RKO (cell line): ENCODE data around the gene NAIP.
"Not testable (repeated sequence)": the region's sequence is repeated elsewhere in the genome, so short reads cannot be mapped to it uniquely, and the experiment has no call there.

ENCODE experiments used
- DNase-seq: peaks from one replicate; pipeline ENCODE4 v3.0.0-alpha.2; 2016; ENCODE audit warnings: low spot score

NAIP gene, protein sequence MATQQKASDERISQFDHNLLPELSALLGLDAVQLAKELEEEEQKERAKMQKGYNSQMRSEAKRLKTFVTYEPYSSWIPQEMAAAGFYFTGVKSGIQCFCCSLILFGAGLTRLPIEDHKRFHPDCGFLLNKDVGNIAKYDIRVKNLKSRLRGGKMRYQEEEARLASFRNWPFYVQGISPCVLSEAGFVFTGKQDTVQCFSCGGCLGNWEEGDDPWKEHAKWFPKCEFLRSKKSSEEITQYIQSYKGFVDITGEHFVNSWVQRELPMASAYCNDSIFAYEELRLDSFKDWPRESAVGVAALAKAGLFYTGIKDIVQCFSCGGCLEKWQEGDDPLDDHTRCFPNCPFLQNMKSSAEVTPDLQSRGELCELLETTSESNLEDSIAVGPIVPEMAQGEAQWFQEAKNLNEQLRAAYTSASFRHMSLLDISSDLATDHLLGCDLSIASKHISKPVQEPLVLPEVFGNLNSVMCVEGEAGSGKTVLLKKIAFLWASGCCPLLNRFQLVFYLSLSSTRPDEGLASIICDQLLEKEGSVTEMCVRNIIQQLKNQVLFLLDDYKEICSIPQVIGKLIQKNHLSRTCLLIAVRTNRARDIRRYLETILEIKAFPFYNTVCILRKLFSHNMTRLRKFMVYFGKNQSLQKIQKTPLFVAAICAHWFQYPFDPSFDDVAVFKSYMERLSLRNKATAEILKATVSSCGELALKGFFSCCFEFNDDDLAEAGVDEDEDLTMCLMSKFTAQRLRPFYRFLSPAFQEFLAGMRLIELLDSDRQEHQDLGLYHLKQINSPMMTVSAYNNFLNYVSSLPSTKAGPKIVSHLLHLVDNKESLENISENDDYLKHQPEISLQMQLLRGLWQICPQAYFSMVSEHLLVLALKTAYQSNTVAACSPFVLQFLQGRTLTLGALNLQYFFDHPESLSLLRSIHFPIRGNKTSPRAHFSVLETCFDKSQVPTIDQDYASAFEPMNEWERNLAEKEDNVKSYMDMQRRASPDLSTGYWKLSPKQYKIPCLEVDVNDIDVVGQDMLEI (N-terminal part only)

DNA sequence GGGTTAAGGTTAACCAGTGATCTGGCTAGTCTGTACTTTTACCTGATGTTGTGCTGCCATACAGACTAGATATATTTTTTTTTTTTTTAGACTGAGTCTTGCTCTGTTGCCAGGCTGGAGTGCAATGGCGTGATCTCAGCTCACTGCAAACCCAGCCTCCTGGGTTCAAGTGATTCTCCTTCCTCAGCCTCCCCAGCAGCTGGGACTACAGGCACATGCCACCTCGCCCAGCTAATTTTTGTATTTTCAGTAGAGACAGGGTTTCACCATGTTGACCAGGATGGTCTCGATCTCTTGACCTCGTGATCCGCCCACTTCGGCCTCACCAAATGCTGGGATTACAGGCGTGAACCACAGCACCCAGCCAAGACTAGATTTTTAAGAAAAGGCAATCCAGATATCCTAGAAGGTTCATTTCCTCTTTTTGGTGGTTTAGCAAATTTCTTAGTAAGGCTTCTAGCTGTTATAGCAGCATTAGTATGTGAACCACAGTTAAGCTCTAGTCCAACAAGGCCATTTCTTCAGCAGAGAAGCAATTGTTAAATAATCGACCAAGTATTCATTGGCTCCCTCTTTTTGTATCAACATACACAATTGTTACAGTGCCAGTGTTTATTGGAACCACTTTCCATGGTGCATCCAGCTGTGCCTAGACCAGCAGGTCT lies at the start of gene NAIP:
Gene NAIP, minus strand, starts transcription at position 51 of the 665 bp plus-strand sequence. CDS start 12,424 bp downstream, outside the sequence.
- not testable (repeated sequence) for DNase-seq

DNA sequence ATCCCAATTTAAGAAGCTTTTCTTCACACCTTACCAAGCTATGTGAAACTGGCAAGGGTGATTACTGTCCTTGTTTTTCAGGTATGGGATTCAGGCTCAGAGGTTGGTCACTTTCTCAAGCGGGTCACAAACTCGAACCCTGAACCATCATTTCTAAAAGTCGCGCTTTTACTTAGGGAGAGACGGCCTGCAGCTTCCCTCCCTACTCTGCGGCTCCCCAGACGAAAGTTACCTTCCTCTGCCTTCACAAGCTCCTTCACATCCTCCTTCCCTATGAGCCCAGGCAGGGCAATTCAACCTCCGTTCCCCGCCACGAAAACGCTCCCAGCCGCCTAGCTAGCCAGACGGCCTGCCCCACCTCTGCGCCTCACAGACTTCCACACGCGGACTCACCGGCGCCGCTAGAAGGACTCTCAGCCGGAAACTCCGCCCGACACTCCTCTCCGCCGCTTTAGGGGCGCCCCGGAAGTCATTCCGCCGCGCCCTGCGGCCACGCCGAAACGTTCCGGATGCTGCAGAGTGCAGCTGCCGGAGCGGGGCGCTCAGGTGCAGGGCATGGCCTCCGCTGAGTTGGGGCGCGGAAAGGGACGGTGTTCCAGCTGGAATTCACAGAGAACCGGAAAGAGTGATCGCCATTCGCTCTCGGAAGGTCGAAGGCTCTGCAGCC lies 42.3 kb upstream of the NAIP start, which contains the start of gene GTF2H2:
Gene GTF2H2, minus strand, starts transcription at position 415 of the 667 bp plus-strand sequence. CDS start 4,913 bp downstream, outside the sequence.
- not testable (repeated sequence) for DNase-seq

DNA sequence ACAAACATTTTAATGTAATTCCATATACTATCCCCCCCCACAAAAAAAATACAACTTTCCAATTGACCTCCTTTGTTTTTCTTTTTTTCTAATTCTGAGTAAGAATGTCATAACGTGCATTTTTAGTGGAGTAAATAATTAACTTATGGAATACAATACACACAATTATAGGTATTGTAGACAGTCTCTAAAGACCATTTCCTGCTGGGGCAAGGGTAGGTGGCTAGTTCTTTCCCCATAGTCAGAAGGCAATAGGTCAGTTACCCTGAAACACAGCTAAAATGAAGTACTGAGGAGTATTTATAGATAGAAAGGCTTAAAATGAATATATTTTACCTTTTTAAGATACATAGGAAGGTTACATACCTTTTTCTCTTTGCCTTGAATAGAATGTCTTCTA lies 36.2 kb upstream of the NAIP start:
- not testable (repeated sequence) for DNase-seq

DNA sequence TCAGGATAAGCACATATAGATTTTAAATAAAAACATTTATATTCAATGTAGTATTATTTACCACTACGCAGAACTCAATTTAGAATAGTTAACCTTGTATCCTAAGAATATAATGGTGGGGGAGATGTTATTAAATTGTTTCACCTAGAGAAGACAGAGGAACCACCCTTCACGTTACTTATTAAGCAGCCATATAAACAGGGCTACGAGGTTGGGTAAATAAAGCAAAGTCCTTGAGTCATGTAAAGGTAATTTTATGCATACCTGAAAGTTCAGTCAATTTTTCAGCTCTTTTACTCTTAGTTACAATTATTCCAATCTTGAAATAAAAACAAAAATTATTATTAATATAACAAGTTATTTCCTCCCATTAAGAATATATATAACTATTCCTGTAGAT lies 34.3 kb upstream of the NAIP start:
- not testable (repeated sequence) for DNase-seq

DNA sequence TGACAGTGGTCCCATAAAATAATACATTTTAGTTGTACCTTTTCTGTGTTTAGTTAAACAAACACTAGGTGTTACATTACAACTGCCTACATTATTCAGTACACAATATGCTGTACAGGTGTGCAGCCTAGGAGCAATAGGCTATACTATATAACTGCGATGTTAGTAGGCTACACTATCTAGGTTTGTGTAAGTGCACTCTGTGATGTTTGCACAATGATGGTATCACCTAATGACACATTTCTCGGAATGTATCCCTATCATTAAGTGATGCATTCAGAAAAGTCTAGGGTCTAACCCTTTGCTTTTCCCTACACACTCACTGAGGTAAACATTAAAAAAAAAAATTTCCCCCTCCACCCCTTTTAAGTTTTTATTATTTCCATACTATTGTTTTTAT lies 19.7 kb upstream of the NAIP start:
- not testable (repeated sequence) for DNase-seq

DNA sequence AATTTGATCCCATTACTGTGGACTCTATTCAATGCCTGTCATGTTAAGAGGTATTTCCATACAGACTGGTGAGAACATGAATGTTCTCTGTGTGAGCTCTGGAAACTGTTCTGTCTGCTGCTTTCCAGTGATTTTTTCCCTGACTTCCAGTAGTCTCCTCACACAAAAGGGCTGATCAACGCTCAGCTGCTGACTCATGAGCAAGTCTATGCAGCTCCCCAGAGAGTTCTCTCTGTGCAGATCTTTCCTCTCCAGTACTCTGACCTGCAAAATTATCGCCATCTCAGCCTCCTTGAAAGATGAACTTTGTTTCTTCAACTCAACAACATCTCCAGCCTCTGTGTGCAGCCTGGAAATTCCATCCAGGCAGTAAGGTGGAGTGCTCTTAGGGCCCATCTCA lies 19.0 kb upstream of the NAIP start:
- not testable (repeated sequence) for DNase-seq

DNA sequence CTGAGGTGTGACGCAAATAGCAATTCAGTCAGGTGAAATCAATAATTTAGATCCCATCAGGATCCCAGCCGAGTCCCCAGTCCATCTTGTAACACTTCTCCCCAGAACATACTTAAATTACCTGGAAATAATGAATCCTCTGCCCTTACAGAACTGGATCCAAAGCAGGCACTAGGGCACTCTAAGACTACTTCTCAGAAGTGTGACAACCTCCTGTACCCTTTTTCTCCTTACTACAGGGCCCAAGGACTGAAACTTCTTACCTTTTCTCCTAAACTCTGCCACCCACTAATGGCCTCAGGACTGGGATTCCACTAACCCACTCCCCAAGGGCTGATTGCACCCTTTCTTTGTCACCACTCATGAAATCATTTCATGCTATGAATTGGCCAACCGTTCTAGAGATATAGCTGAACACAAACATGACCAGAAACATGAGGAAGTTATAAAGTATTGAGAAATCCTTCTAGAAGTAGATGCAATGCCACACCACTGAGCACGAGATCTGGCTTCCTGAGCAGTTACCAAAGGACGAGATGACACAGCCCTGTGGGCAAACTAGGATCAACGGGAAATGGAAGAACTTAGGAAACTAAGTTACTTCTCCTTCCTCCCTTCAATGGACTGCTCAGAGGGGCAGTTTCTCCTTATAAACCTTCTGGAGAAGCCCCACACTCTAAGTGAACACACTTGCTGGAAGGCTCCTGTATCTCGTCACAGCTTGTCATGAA lies 6.1 kb upstream of the NAIP start:
- not testable (repeated sequence) for DNase-seq

DNA sequence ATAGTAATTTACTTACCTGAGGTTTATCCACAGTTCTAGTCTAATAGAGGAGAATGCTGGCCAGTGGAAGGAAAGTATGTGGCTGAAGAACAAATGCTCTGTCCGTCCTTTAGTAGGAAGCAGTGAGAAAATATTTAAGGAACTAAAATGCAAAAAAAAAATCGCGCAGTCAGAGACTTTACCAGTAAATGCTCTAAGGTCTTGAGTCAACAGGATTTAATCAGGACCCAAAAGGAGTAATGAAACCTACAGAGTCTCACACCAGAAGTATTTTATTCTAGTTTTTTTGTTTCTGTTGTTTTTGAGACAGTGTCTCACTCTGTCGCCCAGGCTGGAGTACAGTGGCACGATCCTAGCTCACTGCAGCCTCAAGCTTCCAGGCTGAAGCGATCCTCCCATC lies 4.5 kb downstream of the NAIP start:
- DNase-seq: not testable (repeated sequence)

DNA sequence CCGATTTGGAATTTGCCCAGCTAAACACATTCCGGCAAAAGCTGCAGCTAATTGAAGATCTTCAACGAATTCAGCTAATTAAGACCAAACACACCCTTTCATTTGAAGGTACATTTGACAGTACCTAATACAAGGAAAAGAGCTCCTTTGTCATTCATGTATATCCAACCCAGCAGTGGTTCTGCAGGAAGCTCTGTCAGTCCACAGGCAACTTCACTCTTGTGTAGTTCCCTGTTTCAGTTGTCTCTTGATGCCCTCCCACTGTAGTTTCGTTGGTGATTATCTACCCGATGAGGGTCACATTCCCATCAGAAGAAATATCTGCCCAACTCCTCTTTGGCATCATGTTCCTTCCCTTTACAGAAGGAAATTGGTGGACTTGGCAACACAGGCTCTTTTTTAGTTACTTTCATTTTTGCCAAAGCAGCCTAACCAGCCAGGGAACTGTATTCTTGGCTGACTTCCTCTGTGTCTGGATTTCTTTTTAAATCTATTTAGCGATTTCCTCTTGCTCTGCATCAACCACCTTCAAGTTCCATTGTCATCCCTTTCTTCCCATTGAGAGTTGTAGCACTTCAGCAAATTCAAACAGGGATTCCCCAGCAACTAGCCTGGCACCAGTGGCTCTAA lies 6.6 kb downstream of the NAIP start:
- DNase-seq: not testable (repeated sequence)

DNA sequence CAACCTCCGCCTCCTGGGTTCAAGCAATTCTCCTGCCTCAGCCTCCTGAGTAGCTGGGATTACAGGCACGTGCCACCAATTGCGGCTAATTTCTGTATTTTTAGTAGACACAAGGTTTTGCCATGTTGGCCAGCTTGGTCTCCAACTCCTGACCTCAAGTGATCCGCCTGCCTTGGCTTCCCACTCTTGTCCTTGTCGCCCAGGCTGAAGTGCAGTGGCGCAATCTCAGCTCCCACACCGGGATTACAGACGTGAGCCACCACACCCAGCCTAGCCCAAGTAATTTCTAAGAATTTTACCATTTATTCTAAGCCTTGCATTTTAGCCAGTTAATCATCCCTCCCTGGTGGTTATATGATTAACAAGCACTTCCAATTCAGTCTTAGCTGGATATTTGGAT lies 11.0 kb downstream of the NAIP start:
- no peak for DNase-seq

DNA sequence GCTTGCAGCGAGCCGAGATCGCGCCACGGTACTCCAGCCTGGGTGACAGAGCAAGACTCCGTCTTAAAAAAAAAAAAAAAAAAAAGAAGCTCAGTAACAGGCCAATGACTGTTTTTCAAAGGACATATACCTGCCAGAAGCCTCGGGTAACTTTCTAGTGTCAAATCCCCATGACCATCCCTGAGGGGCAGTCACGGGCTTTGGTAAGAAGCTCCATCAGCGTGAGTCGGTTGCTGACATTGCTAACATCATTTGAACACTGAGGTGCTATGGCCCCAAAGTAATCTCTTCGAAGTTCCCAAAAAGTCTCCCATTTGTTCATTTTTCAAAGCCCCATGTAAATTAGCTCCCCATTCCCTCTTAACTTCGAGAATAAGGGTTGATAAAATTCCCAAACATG lies 11.6 kb downstream of the NAIP start:
- no peak for DNase-seq

DNA sequence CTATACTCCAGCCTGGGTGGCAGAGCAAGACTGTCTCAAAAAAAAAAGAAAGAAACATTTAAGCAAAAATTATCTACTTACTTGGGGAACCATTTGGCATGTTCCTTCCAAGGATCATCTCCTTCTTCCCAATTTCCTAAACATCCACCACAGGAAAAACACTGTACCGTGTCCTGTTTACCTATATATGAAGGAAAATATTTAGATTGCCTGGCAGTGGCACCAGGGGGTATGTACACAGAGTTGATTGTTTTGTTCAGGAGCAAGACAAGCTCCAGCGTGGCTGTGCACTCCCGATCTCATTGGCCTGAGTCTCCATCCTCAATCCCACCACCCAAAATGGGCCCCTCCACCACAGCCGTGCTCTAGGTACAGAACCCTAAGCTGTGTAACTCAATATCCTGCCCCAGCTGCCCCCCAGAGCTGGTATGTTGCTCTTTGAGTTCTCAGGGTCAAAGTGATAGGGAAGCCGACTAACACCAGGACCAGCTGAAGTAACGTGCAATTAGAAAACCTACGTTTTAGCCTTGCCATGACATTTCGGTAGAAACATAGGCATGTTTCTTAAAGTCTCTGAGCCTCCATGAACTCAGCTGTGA lies 13.8 kb downstream of the NAIP start:
- no peak for DNase-seq

DNA sequence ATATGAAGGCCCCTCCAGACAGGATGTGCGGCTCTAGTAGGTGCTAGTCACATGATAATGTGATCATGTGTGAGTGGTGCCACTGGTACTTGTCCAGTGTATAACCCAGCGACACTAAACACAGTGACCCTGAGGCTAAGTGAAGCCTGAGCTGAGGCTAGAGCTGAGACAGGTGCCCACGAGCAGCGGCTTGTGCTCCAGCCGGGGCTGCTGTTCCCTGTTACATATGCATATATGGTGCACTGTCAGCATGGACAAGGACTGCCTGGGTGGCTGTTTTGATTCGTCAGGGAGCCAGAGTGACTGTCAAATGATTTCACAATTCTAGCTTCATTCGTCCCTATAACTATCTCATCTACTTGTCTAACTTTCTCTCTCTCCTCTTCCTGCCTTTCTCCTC lies 18.2 kb downstream of the NAIP start:
- not testable (repeated sequence) for DNase-seq

DNA sequence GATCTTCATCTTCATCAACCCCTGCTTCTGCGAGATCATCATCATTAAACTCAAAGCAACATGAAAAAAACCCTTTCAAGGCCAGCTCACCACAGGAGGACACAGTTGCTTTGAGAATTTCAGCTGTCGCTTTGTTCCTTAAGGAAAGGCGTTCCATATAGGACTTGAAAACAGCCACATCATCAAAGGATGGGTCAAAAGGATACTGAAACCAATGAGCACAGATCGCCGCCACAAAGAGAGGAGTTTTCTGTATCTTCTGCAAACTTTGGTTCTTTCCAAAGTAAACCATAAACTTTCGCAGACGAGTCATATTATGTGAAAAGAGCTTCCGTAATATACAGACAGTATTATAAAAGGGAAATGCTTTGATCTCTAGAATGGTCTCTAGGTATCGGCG lies 40.3 kb downstream of the NAIP start:
- not testable (repeated sequence) for DNase-seq

DNA sequence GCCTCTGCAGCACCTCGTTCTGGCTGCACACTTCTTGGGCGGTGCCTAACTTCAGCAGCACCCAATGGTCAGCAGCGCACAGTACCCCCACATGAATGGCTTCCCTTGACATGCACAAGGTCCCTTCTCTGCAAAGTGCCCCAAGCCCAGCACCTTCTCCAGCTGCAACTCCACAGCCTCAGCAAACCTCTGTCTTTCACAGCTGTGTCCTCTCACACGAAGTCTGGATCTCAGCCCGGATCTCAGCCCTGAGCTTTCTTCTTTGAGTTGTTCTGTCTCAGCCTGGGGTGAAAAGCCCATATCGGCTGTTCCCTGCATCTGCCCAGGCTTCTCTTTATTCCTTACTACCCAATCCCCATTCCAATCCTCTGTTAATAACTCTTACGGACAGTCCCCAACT lies 57.9 kb downstream of the NAIP start:
- DNase-seq: not testable (repeated sequence)

DNA sequence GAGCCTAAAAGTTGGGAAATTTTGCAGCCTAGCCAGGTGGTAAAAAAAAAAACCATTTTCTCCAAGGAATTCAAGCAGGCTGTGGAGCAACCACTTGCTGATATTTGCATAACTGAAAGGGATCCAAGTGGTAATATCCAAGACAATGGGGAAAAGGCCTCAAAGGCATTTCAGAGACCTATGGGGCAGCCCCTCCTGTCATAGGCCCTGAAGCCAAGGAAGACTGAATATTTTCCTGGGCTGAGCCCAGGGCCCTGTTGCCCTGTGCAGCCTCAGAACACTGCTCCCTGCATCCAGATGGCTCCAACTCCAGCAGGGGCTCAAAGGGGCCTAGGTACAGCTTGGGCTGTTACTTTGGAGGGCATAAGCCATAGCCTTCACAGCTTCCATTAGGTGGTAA lies 60.6 kb downstream of the NAIP start:
- not testable (repeated sequence) for DNase-seq

DNA sequence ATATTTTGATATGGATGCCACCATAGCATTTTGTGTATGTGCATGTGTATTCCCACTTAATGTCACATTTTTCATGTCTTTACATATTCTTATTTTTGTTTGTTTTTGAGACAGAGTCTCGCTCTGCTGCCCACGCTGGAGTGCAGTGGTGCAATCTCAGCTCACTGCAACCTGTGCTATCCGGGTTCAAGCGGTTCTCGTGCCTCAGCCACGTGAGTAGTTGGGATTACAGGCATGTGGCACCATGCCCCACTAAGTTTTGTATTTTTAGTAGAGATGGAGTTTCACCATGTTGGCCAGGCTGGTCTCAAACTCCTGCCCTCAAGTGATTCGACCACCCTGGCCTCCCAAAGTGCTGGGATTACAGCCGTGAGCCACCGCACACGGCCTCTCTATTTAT lies 72.1 kb downstream of the NAIP start:
- DNase-seq: not testable (repeated sequence)

DNA sequence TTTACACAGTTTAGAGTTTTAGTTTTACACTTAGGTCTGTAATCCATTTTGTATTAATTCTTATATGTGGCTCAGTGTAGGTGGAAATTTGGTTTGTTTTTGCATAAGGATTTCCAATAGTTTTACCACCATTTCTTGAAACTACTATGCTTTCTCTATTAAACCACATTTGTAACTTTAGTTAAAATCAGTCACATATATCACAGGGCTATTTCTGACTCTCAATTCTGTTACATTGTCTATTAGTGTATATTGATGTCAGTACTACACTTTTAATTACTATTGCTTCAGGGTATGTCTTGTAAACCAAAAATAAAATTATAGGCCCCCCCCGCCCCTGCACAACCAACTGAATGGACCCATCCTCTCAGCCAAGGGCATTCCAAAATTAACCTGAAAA lies 92.6 kb downstream of the NAIP start:
- DNase-seq: not testable (repeated sequence)

DNA sequence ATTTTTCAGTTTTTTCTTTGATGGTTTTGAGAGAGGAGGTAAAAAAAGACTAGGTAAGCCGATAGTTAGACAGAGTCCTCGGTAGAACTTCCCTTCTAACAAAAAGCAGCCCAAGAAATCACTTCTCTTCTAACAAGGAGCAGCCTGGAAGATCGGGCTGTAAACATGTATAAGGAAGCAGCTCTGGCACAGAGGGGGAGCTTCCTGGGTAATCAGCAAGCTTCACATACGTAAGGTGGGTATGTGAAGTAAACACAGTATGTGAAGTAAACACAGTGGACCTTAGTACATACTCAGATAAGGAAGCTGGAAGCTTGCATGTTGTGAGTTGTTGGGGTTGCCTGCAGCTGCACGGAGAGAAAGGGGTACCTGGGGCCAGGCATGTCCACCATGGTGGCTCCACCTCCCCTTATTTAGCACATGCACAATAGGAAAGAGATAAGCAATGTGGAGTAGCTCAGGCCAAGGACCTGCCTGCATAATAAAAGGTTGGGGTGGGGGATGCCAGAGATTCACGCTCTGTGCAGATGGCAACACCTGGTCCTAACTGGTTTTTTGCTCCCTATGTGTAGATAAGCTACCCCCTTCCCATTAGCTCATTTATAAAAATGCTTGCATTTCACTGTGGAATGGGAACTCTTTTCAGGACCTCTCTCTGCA lies 93.3 kb downstream of the NAIP start:
- not testable (repeated sequence) for DNase-seq
